HG02798 (cell line): ENCODE results near the gene PUS7.
"Not testable (repeated sequence)": the region's sequence is repeated elsewhere in the genome, so short reads cannot be mapped to it uniquely, and the experiment has no call there.

Source experiments
- ATAC-seq: cut with Tn5 transposase; IDR thresholded peaks from one replicate; pipeline ENCODE4 v1.9.1; 2021; ENCODE audit warnings: mild to moderate bottlenecking; ENCODE audit not compliant: unreplicated experiment, poor library complexity

The PUS7 gene

DNA sequence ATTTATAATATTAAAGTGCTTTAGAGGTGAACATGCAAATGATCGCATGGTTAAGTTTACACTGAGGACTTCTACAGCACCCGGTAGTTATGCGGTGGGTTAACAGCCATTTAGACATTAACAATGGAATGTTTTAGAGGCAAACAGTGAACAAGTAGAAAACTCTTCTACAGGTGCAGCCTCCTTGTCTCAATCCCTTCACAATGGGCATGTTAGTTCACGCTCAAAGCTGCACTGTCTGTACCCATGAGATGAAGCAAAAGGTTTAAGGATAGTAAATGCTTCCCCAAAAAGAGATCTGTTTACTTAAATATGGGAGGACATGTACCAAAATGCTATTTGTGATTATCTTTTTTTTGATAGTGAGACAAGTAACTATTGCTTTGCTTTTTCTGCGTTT is 25.1 kb downstream of the PUS7 start:
- no peak for ATAC-seq

DNA sequence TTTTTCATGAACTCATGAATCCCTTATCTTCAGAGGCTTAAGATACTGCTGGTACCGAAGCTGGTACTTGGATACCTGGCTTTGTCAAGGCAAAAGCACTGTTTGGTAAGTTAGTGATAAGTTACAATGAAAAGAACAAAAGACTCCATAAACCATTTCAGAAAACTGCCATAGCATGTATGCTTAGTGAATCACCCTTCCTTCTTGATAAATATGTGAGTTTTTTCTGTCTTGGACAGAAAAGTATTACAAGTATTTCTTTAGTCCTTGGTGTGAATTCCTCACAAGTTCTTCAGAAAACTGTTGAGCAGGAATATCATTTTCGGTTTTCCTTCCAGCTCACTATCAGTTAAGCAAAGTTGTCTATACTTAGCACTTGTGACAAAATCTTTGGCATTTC is 25.6 kb downstream of the PUS7 start:
- no peak for ATAC-seq

DNA sequence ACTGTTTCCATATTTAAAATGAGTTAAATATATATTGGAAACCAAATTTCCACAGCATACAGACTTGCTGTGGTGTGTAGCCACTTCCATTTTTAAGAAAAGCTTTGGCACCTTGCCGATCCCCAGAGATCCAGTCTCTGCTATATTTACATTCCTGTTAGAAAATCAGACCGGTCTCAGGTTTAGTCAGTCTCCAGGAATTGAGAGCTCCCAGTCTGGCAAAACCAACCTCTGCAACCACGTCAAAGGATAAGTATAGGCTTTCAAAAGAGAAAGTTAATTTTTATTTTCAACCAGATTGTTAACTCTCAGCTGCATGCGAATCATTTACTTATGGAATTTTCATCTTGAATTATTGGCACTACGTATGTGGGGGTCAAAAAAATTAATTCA is 28.2 kb downstream of the PUS7 start:
- ATAC-seq: no peak

DNA sequence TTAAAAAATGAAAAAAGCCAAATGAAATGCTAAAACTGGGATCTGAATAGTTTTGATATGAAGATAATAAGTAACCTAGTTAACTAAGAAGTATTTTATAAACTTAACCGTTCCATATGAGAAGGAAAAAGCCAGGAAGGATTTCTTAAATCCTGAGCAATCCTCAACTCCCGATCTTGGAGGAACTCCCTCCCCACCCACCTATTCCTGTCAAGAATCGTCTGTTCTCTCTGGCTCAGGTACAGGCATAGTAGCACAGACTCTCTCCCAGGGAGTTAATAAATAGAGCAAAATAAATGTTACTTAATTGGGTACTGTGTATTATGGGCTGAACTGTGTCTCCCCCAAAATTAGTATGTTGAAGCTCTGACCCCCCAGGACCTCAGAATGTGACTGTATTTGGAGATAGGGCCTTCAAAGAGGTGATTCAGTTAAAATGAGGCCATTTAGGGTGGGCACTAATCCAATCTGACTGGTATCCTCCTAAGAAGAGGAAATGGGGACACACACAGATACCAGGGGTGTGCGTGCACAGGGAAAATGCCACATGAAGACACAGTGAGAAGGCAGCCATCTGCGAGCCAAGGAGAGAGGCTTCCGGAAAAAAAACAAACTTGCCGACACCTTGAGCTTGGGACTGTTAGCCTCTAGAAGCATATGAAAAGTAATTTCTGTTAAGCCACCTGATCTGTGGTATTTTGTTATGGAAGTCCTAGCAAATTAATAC is 28.7 kb downstream of the PUS7 start:
- no peak for ATAC-seq

DNA sequence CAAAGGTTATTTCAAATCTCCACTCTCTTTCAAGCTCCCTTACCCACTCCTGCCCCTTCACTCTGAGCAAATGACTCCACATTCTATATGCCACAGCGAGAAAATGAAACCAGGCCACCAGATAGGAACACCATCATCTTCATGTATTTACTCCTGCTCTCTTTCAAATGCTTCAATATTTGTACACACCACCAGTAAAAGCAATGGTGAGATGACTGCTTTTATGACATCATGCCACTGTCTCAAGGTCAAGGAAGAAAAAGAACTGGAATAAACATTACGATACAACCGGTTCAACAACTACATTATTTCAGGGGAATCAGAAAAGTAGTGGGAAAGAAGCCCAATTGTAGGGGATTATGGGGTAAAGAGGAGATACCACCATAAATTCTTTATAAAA is 32.7 kb downstream of the PUS7 start:
- no peak for ATAC-seq

DNA sequence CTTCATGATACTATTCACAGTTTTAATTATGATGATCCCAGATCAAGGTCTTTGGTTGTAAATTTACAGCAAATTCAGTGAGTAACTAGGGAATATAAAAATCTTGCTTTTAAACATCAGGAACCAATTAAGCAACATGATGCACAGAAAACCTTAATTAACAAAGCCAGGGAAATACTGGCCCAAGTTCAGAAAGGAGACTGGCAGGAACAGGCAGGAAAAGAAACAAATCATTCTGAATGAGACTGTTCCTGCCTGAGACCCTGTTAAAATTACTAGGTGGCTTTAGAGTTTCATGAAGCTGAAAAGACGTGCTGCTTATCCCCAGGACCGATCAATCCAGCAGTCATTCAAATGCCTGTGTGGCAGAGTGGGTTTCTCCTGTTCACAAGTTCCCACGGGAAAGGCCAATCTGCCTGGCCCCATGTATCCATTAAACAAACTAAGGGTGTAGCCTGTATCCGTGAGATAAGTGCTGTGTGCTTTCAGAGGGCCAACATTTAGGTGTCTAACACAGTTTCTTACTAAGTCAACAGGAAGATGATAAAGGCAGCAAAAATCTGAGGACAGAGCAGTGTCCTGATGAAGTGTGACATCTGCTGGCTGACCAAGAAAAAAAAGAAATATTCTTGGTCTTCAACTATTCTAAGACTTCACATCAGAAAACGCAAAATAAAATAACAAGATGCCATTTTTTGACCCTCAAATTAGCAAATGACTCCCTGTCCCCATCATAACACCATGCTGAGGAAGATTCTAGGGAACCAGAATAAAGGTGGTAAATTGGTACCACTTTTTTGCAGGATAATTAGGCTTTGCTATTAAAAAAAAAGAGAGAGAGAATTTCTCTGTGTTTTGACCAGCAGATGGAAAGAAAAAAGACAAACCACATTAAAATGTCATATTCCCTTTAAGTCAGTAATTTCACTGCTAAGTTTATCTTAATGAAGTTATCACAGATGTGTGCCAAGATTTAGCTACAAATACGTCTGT is 34.2 kb downstream of the PUS7 start:
- ATAC-seq: no peak

DNA sequence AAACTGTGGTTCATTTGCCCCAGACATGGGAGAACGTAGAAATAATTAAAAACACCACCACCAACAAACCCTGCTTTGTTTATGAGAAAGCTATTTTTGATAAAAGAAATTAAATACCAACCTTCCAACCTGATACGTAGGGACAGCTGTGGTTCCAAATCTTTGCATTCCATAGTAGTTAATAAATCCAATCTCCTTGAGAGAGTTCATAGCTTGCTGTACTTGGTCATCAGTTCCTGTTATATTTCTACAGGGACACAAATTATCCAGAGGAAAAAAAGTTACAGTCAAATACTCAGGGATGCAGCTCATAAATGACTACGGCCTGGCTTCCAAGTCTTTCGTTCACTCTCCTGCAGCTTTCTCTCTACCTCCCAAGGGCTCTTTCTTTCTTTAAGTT is 41.1 kb downstream of the PUS7 start:
- ATAC-seq: no peak

DNA sequence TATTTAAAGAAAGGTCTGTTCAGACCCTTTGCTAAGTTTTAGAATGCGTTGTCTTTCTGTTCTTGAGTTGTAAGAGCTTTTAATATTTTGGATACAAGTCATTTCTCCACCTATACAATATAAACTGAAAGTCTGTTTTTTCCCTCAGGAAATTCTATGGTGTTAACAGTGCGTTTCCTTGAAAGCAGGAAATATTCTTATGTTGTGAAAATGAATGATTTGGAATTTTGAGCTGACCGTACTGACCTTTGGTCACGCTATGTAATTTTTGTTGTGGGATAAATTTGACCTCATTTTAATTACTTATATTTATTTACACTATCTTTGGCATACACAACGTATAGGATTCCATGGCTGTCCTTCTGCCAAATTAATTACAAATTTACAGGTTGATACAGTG is 43.5 kb downstream of the PUS7 start:
- ATAC-seq: no peak

DNA sequence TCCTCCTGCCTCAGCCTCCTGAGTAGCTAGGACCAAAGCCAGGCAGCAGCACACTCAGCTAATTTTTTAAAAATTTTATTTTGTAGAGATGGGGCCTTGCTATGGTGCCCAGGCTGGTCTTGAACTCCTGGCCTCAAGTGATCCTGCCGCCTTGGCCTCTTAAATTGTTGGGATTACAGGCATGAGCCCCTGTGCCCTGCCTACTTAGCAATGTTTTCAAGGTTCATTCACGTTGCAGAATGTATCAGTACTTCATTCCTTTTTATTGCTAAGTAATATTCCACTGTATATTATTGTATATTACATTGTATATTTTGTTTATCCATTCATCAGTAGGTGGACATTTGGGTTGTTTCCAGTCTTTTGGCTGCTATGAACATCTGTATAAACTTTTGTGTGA is 44.2 kb downstream of the PUS7 start:
- ATAC-seq: no peak

DNA sequence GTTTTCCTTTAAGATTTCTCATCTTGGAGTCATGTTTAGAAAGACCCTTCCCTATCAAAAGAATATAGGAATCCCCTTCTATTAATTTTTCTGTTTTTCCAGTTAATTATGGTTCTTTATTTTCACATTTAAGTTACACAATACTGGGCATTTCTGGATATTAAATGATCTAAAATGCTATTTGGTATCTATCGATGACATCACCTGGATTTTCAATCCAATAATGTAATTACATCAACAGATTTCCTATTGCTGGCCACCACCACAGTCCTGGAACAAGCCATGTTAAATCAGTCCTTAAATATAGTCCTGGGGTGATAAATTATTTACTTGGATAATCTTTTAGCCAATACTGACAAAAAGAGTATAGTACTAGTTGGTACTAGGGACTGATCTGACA is 48.0 kb downstream of the PUS7 start:
- no peak for ATAC-seq

DNA sequence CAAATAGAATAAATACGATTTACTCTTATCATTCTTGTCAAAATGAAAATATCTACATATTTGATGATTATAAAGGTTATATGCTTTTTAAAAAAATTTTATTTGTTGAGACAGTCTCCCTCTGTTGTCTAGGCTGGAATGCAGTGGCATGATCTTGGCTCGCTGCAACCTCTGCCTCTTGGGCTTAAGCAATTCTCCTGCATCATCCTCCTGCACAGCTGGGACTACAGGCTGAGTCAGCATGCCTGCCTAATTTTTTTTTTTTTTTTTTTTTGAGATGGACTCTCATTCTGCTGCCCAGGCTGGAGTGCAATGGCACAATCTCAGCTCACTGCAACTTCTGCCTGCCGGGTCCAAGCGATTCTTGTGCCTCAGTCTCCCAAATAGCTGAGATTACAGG is 48.9 kb downstream of the PUS7 start:
- no peak for ATAC-seq

DNA sequence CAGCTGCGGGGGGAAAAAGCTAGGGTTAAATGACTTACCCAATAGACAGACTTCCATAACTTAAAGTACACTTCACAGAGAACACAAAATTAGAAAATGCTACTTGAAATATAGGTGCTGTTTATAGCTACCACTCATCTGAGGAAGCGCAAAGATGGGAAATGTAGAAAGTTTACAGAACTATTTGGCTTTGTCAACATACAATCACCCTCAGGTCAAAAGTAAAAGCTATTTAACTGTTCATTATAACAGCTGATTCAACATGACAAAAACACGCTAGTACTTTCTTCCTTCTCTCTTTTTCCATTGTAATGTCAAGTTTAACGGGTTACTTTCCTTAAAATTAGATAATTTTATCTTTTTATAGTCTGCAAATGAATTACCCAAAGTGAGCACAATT is 51.2 kb downstream of the PUS7 start:
- no peak for ATAC-seq

DNA sequence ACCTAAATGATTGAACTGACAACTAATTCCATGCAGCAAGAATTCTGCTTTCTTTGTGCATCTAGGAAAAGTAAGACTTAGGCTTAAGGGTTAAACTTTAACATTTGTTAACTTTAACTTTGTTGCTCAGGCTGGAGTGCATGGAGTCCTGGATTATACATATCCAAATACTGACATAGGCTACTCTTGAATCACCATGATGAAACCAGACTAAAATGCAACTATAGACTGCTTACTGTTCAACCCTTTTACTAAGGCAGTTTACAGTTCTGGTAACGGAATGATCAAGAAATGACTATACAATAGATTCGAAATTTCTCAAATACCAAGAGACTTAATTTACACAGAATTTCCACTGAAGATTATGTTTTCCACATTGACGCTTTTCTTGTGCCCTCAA is 52.0 kb downstream of the PUS7 start:
- ATAC-seq: no peak

DNA sequence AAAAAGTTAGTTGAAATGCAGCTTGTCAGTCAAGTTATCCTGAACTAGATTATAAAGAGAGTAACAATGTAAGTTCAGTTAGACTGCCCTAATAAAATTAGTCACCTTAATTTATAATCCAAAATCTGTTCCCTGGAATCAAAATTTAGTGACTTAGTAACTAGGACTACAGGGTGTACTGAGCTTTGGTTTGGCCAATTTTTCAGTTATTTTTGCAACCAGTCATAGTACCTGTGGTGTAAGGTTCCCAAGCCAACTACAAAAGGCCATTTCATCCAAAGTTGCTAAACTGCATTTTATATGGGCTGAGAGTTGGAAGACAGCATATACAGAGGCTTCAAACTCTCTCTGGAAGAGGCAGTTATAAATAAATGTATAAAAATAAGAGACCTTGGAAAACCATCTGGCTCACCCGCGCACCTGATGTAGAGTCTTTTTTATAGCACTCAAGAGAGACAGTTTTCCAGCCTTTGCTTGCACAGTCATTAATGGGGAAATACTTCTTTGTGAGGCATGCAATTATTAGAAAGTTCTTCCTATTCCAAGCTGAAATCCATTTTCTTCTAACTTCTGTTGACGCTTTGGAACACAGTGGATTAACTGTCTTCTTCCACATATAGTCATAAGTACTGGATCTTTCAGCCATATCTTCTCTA is 59.2 kb downstream of the PUS7 start:
- ATAC-seq: no peak

DNA sequence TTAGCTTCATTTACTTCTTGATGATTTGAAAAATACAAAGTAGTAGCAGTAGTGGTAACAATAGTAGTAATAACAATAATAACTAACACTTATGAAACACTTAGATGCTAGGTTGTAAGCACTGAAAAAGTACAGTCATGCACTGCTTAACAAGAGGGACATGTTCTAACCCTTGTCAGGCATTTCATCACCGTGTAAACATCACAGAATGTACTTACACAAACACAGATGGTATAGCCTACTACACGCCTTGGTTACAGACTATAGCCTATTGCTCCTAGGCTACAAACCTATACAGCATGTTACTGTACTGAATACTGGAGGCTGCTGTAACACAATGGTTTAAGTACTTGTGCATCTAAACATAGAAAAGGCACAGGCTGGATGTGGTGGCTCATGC is 60.6 kb downstream of the PUS7 start:
- no peak for ATAC-seq

DNA sequence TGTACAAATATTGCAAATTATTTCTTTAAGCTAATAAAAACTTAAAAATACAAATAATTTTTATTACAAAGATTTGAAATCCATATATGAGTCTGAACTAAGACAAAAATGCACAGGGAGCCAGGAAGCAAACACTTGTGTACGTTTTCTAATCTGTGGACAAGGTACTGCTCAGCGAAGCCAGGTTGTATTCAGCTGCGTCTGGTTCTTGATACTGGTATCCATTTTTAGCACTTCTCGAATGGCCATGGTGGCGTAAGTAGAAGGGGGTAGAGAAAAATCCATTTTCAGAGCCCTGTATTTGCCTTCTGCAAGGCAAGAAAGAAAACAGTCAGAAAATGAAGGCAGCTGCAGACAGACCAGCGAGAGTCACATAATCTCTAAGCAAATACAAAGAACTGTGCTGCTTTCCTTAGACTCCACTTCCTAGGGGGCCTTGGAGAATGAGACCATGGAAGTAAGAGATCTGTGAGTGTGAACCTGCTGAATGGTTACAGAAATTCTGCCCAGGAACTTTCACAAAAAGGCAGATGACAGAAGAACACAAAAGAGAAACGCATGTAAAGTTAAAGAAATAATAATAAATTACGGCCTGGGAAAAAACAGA is 64.3 kb downstream of the PUS7 start:
- ATAC-seq: no peak

DNA sequence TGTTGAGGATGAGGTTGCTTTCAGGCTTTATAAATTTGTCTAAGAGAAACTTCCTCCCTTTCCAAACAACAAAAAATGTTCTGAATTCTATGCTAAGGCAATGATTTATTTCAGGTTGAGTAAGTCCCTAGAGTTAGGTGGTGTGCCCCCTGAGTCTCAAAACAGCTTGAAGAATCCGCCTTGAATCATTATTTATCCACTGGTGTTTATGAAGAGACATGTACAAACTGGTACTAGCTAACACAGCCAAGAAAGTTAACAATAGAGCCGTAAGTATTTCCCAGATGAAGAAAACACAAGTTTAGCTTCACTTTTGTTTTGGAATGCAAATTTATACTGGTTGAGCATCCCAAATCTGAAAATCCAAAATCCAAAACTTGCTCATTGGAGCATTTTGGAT is 67.2 kb downstream of the PUS7 start:
- no peak for ATAC-seq

DNA sequence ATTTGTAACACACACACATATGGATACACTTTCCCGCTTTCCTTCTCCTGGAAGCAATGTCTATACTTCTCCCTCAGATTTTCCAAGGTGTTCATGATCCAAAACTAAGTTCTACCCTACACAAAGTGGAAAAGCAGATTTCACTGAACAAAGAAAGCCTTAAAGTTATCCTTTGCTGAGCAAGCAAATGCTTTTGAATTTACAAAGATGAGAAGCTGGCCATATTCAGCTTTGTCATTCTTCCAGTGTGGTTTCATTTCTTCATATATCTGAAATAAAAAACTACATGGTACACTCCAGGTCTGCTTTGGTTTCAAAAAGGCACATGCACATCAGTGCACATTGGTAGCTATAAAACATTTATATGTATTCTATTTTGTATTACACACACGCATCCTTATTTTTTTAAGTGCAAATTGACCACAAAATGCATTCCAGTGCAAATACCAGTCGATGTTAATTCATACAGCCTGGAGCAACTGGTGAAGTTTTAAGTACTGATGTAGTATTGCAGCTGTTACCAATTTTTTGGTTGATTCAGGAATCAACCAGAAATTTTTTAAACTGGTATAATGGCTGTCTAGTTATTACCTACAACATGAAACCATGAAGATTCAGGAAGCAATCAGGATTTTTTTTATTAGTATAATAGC is 67.8 kb downstream of the PUS7 start:
- ATAC-seq: no peak

DNA sequence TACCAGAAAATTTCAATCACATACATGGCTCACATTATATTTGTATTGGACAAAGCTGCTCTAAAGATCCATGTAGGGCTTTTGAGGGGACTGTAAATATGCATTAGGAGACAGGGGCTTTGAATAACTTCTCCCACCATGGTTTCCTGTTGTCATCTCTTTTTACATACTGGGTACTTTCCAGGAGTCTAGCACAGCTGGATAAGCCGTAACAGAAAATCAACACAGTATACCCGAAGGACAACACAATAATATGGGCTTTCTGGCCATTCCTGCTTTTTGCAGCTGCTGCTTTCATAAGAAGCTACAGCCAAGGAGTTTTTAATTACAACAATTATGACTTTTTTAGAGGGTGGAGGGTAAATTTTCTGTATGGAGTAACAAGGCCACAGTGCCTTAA is 70.0 kb downstream of the PUS7 start:
- no peak for ATAC-seq

DNA sequence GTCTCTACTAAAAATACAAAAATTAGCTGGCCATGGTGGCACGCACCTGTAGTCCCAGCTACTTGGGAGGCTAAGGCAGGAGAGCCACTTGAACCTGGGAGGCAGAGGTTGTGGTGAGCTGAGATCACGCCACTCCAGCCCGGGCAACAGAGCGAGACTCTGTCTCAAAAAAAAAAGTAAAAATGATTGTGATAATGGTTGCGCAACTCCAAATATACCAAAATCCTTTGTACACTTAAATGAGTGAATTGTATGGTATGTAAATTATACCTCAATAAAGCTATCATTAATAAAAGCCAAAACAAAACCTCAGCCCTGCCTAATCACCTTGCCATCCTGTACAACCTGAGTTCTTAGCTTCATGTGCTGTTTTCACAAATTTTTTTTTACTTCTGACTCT is 71.2 kb downstream of the PUS7 start:
- not testable (repeated sequence) for ATAC-seq
